ENCODE data around the gene BBLN.

BBLN gene

DNA sequence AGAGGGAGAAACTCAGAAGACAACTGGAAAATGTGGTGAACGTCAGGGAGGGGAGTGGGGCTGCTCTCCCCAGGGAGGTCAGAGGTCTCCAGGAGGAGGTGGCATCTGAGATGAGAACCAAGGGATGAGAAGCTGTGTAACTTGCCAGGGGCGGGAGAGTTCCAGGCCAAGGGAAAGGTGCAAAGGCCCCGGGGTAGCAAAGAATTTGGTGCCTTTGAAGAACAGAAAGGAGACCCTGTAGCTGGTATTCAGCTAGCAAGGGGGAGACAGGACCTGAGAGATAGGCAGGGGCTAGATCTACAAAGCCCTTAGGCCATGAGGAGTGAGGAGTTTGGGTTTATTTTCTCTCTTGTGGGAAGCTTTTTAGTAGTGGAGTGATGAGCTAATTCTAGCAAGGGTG lies 46.4 kb downstream of the BBLN start:
- no peak overlapping the region for H3K9ac ChIP-seq (ENCODE audit: low read length)
- no peak overlapping the region for H3K4me3 ChIP-seq (ENCODE audit: low read length)
- H3F3A ChIP-seq (ENCODE audit: insufficient read depth, low read length), result no peaks in the 10 kb centered on the region
- H3K9me2 ChIP-seq (replicated peaks; ENCODE audit: insufficient read depth, low read length), result no peaks in the 10 kb centered on the region
- H3K4me1 ChIP-seq (ENCODE audit: low read length), result 0 out of 2 replicates have a peak, but pooled peaks cover 3% of the 10 kb centered on the region
- TF ChIP-seq, protein P1, sequence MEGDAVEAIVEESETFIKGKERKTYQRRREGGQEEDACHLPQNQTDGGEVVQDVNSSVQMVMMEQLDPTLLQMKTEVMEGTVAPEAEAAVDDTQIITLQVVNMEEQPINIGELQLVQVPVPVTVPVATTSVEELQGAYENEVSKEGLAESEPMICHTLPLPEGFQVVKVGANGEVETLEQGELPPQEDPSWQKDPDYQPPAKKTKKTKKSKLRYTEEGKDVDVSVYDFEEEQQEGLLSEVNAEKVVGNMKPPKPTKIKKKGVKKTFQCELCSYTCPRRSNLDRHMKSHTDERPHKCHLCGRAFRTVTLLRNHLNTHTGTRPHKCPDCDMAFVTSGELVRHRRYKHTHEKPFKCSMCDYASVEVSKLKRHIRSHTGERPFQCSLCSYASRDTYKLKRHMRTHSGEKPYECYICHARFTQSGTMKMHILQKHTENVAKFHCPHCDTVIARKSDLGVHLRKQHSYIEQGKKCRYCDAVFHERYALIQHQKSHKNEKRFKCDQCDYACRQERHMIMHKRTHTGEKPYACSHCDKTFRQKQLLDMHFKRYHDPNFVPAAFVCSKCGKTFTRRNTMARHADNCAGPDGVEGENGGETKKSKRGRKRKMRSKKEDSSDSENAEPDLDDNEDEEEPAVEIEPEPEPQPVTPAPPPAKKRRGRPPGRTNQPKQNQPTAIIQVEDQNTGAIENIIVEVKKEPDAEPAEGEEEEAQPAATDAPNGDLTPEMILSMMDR (IDR thresholded peaks at IDR 0.05; ENCODE audit: low read length), result no peak
- H3K4me2 ChIP-seq (ENCODE audit: low read depth, low read length), result no peak overlapping the region
- H3K27ac ChIP-seq (ENCODE audit: low read length), result no peak overlapping the region
- no peak for DNase-seq
- no peaks in the 10 kb centered on the region for H4K20me1 ChIP-seq (ENCODE audit: insufficient read depth, low read length)
- no peaks in the 10 kb centered on the region for H3K36me3 ChIP-seq (replicated peaks; ENCODE audit: insufficient read depth, low read length)
- peaks cover 37% of the 10 kb centered on the region for H3K27me3 ChIP-seq (replicated peaks; ENCODE audit: insufficient read depth, low read length)
- no peaks in the 10 kb centered on the region for H3K79me2 ChIP-seq (ENCODE audit: low read length)
- H2AFZ ChIP-seq (ENCODE audit: low read length), result no peak overlapping the region
- H3K9me3 ChIP-seq (replicated peaks; ENCODE audit: insufficient read depth, low read length), result no peaks in the 10 kb centered on the region

- no peaks in the 10 kb centered on the region for H3K9me3 ChIP-seq (replicated peaks; ENCODE audit: insufficient read depth, low read length)
- no peaks in the 10 kb centered on the region for H4K20me1 ChIP-seq (ENCODE audit: insufficient read depth, low read length)
- no peaks in the 10 kb centered on the region for H3F3A ChIP-seq (ENCODE audit: insufficient read depth, low read length)
- no peak overlapping the region for H3K9ac ChIP-seq (ENCODE audit: low read length)
- H3K27me3 ChIP-seq (replicated peaks; ENCODE audit: insufficient read depth, low read length), result peaks cover 40% of the 10 kb centered on the region
- TF ChIP-seq, protein P1 (IDR thresholded peaks at IDR 0.05; ENCODE audit: low read length), result no peak
- no peak for TF ChIP-seq EZH2 (optimal IDR thresholded peaks at IDR 0.05; ENCODE audit: low read depth, low read length)
- TF ChIP-seq EZH2phosphoT487 (IDR thresholded peaks at IDR 0.05; ENCODE audit: low read length), result no peak
- no peaks in the 10 kb centered on the region for H3K36me3 ChIP-seq (replicated peaks; ENCODE audit: insufficient read depth, low read length)
- no peak overlapping the region for H3K27ac ChIP-seq (ENCODE audit: low read length)
- H3K79me2 ChIP-seq (ENCODE audit: low read length), result no peaks in the 10 kb centered on the region
- H3K4me2 ChIP-seq (ENCODE audit: low read depth, low read length), result no peak overlapping the region
- H2AFZ ChIP-seq (ENCODE audit: low read length), result no peak overlapping the region
- H3K4me3 ChIP-seq (ENCODE audit: low read length), result no peak overlapping the region
- DNase-seq, result no peak
- no peaks in the 10 kb centered on the region for H3K9me2 ChIP-seq (replicated peaks; ENCODE audit: insufficient read depth, low read length)
- 0 out of 2 replicates have a peak, but pooled peaks cover 3% of the 10 kb centered on the region for H3K4me1 ChIP-seq (ENCODE audit: low read length)
Measured at GRCh38 chr9:128206916-128207910, 47.1 kb downstream of the BBLN start.

DNA sequence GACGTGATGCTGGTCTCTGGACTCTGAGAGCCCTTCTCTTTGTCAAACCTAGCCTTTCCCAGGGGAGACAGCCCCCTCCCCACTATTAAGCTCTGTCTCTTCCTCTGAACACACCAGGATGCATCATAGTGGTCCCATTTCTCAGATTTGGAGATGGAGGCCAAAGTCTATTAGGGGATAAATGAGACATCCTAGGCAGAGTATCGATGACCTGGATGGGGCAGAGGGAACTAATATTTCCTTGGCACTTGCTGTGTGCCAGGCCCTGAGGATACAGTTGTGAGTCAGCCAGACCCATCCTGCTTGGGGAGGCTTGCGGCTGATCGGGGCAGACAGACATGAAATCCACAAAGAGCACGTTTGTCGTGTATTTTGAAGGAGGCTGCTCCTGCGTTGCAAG lies 48.3 kb downstream of the BBLN start:
- TF ChIP-seq, protein P1 (IDR thresholded peaks at IDR 0.05; ENCODE audit: low read length), result no peak
- no peak for TF ChIP-seq EZH2phosphoT487 (IDR thresholded peaks at IDR 0.05; ENCODE audit: low read length)
- H3K27ac ChIP-seq (ENCODE audit: low read length), result no peak overlapping the region
- DNase-seq, result no peak
- H2AFZ ChIP-seq (ENCODE audit: low read length), result no peak overlapping the region
- no peaks in the 10 kb centered on the region for H3K9me2 ChIP-seq (replicated peaks; ENCODE audit: insufficient read depth, low read length)
- H3K4me2 ChIP-seq (ENCODE audit: low read depth, low read length), result no peak overlapping the region
- no peaks in the 10 kb centered on the region for H3F3A ChIP-seq (ENCODE audit: insufficient read depth, low read length)
- H4K20me1 ChIP-seq (ENCODE audit: insufficient read depth, low read length), result no peaks in the 10 kb centered on the region
- no peaks in the 10 kb centered on the region for H3K9me3 ChIP-seq (replicated peaks; ENCODE audit: insufficient read depth, low read length)
- no peak overlapping the region for H3K4me3 ChIP-seq (ENCODE audit: low read length)
- H3K27me3 ChIP-seq (replicated peaks; ENCODE audit: insufficient read depth, low read length), result peaks cover 49% of the 10 kb centered on the region
- H3K36me3 ChIP-seq (replicated peaks; ENCODE audit: insufficient read depth, low read length), result no peaks in the 10 kb centered on the region
- H3K9ac ChIP-seq (ENCODE audit: low read length), result no peak overlapping the region
- H3K4me1 ChIP-seq (ENCODE audit: low read length), result no peaks in the 10 kb centered on the region
- no peaks in the 10 kb centered on the region for H3K79me2 ChIP-seq (ENCODE audit: low read length)

All from MM.1S (cell line).